ENCODE results near the gene AGGF1. TPM values are rescaled to one million over a fixed set of nuclear protein-coding genes. Genes with fewer than 3 reads are reported as not detected.

AGGF1 gene
- polyA plus RNA-seq, 1 donor from 2014 or later = 41.2 TPM

- Histone ChIP-seq H3K36me3 (ENCODE audit: insufficient read depth, low read length) (peaks cover 5% of the 10 kb centered on the region), H3K9ac (ENCODE audit: low read length) (no peak overlapping the region), H3K27ac (ENCODE audit: low read length) (no peak overlapping the region), H4K20me1 (ENCODE audit: insufficient read depth) (no peaks in the 10 kb centered on the region), H3K79me2 (replicated peaks; ENCODE audit: insufficient read depth, low read length) (peaks cover 12% of the 10 kb centered on the region), H3F3A (ENCODE audit: insufficient read depth, low read length, poor library complexity, severe bottlenecking) (no peaks in the 10 kb centered on the region), H2AFZ (ENCODE audit: low read depth, low read length) (no peak overlapping the region), H3K4me3 (ENCODE audit: low read length) (no peak overlapping the region), H3K9me2 (ENCODE audit: insufficient read depth, low read length) (no peaks in the 10 kb centered on the region), H3K27me3 (ENCODE audit: insufficient read depth, low read depth, low read length) (no peaks in the 10 kb centered on the region), H3K4me2 (ENCODE audit: low read length) (no peak overlapping the region), H3K9me3 (ENCODE audit: low read length) (no peaks in the 10 kb centered on the region)
- TF ChIP-seq EP300 (conservative IDR thresholded peaks at IDR 0.05; ENCODE audit: poor library complexity, severe bottlenecking) (no peak), SMC3 (conservative IDR thresholded peaks at IDR 0.05; ENCODE audit: poor library complexity) (no peak), TAF1 (IDR thresholded peaks at IDR 0.05; ENCODE audit: low read depth) (no peak)
These were observed 5.7 kb downstream of the AGGF1 start for GRCh38 chr5:77035950-77036349.

DNA sequence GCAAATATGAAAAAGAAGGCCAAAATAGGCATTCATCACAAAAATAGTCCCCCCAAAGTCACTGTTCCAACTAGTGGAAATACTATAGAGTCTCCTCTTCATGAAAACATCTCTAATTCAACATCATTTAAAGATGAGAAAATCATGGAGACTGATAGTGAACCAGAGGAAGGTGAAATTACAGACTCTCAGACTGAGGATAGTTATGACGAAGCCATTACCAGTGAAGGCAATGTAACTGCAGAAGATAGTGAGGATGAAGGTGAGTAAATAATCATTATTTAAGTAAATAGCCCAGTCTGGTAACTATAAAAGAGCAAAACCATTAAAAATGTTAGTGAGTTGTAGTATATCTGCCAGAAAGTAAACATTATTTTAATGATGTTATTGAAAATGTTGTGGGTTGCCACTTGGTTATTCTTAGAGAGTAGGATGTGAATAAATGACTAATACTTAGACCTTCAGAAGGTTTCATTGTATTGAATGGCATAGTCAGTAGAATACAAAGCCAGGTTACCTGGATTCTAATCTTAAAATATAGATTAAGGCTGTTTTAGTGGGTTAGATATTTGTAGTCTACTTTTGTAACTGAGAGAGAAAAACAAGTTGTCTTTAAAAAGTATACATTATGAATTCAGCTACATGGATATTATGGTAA, 16.3 kb downstream of the AGGF1 start:
- Histone ChIP-seq H3F3A (ENCODE audit: insufficient read depth, low read length, poor library complexity, severe bottlenecking) (no peaks in the 10 kb centered on the region), H3K36me3 (ENCODE audit: insufficient read depth, low read length) (peaks cover 5% of the 10 kb centered on the region), H3K4me3 (ENCODE audit: low read length) (no peak overlapping the region), H3K4me2 (ENCODE audit: low read length) (no peak overlapping the region), H3K27me3 (ENCODE audit: insufficient read depth, low read depth, low read length) (no peaks in the 10 kb centered on the region), H3K9ac (ENCODE audit: low read length) (no peak overlapping the region), H3K27ac (ENCODE audit: low read length) (no peak overlapping the region), H2AFZ (ENCODE audit: low read depth, low read length) (no peak overlapping the region), H3K79me2 (replicated peaks; ENCODE audit: insufficient read depth, low read length) (no peaks in the 10 kb centered on the region), H4K20me1 (ENCODE audit: insufficient read depth) (no peaks in the 10 kb centered on the region), H3K9me3 (ENCODE audit: low read length) (no peaks in the 10 kb centered on the region), H3K9me2 (ENCODE audit: insufficient read depth, low read length) (no peaks in the 10 kb centered on the region)
- TF ChIP-seq RAD21 (conservative IDR thresholded peaks at IDR 0.05) (no peak), EP300 (conservative IDR thresholded peaks at IDR 0.05; ENCODE audit: poor library complexity, severe bottlenecking) (no peak), MXI1 (conservative IDR thresholded peaks at IDR 0.05; ENCODE audit: poor library complexity, severe bottlenecking) (no peak), POLR2AphosphoS5 (IDR thresholded peaks at IDR 0.05) (no peak), REST (IDR thresholded peaks at IDR 0.05; ENCODE audit: borderline replicate concordance) (no peak), TAF1 (IDR thresholded peaks at IDR 0.05; ENCODE audit: low read depth) (no peak), SMC3 (conservative IDR thresholded peaks at IDR 0.05; ENCODE audit: poor library complexity) (no peak), EZH2 (IDR thresholded peaks at IDR 0.05; ENCODE audit: borderline replicate concordance, insufficient read depth, low read length, poor library complexity, severe bottlenecking) (no peak)
- TF ChIP-seq, protein P1, sequence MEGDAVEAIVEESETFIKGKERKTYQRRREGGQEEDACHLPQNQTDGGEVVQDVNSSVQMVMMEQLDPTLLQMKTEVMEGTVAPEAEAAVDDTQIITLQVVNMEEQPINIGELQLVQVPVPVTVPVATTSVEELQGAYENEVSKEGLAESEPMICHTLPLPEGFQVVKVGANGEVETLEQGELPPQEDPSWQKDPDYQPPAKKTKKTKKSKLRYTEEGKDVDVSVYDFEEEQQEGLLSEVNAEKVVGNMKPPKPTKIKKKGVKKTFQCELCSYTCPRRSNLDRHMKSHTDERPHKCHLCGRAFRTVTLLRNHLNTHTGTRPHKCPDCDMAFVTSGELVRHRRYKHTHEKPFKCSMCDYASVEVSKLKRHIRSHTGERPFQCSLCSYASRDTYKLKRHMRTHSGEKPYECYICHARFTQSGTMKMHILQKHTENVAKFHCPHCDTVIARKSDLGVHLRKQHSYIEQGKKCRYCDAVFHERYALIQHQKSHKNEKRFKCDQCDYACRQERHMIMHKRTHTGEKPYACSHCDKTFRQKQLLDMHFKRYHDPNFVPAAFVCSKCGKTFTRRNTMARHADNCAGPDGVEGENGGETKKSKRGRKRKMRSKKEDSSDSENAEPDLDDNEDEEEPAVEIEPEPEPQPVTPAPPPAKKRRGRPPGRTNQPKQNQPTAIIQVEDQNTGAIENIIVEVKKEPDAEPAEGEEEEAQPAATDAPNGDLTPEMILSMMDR (IDR thresholded peaks at IDR 0.05; ENCODE audit: poor library complexity, severe bottlenecking) = no peak

Measured in neural cell (in vitro differentiated cells).